Occipital lobe (tissue), 2 donors: ENCODE data around the gene GYS1. TPM values are rescaled to one million over a fixed set of nuclear protein-coding genes. Genes with fewer than 3 reads are reported as not detected.

Source experiments
- DNase-seq: peaks from one replicate; lab custom pipeline; 2025; lab: John Stamatoyannopoulos, UW
- total RNA-seq: library from RNA; depleted of rRNA; stranded (reverse); fragments of >200 nt; gene quantifications from one replicate; pipeline ENCODE4 v1.2.3, GENCODE V29; 2014

GYS1 gene
- total RNA-seq, 1 donor from 2014 or later = 14.2 TPM

- DNase-seq = no peak
Measured at GRCh38 chr19:48990400-48990799, 2.7 kb downstream of the GYS1 start.

- DNase-seq = no peak
Measured at GRCh38 chr19:48989701-48990291, 3.3 kb downstream of the GYS1 start.

- DNase-seq = no peak
Measured at GRCh38 chr19:48988860-48989259, 4.2 kb downstream of the GYS1 start.

GRCh38 chr19:48988286-48988685 is 4.8 kb downstream of the GYS1 start:
- DNase-seq = no peak

GRCh38 chr19:48987323-48987722 is 5.8 kb downstream of the GYS1 start:
- DNase-seq = no peak

- no peak for DNase-seq
Measured at GRCh38 chr19:48986211-48986610, 6.9 kb downstream of the GYS1 start.

- no peak for DNase-seq
Measured at GRCh38 chr19:48985711-48986110, 7.4 kb downstream of the GYS1 start.

GRCh38 chr19:48982280-48982679 is 10.8 kb downstream of the GYS1 start:
- no peak for DNase-seq

GRCh38 chr19:48977061-48977460 is 16.0 kb downstream of the GYS1 start:
- DNase-seq = no peak

GRCh38 chr19:48975947-48976847 is 16.9 kb downstream of the GYS1 start:
- no peak for DNase-seq

- DNase-seq = peak; percentile 43
Measured at GRCh38 chr19:48970923-48971395, 22.1 kb downstream of the GYS1 start.

GRCh38 chr19:48970139-48970766 is 22.9 kb downstream of the GYS1 start:
- DNase-seq = no peak

- DNase-seq = no peak
Measured at GRCh38 chr19:48969276-48970138, 23.6 kb downstream of the GYS1 start.

- no peak for DNase-seq
Measured at GRCh38 chr19:48968813-48969218, 24.3 kb downstream of the GYS1 start.

GRCh38 chr19:48968179-48968661 is 24.9 kb downstream of the GYS1 start:
- DNase-seq = no peak

GRCh38 chr19:48967346-48968178 is 25.5 kb downstream of the GYS1 start:
- DNase-seq = no peak

GRCh38 chr19:48966541-48967345 is 26.4 kb downstream of the GYS1 start:
- DNase-seq = no peak

- DNase-seq = peak; percentile 84
Measured at GRCh38 chr19:48965806-48966540, 27.1 kb downstream of the GYS1 start.
